Inferior parietal cortex (tissue), 1 donor: Measurements from ENCODE around the gene CMSS1.

Experiments
- DNase-seq: peaks from one replicate; pipeline ENCODE4 v3.0.0-alpha.2; 2016; ENCODE audit errors: extremely low spot score

Gene CMSS1

DNA sequence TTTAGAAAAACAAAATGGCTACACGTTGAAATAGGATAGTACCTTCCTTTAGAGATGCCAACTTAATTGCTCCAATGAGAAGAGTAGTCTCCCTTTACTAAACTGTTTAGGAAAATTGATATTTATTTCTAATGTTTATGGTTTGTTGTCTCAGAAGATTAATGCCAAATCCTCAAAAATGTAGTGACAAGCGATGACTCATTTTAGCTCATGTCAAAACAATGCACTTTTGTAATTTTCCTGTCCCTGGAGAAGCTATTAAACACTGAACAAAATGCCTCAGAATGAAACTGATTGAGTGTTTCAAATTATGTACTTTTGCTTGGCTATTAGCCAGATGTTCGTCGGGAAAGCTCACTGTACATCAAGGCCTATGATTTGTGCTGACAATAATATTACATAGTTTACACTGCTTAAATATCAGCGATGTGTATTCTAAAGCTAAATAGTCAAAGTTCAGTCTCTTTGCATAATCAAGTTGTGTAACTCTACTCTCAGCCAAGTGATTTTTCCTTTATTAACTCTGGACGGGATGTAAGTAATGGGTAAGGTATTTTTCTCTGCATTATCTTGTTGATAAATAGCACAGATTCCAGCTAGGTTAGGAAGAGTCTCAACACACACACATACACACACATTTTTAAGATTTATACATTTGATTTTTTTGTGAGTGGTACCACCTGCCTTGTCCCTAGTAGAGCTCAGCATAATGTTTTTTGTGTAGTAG lies 83.7 kb downstream of the CMSS1 start:
- DNase-seq = no peak

DNA sequence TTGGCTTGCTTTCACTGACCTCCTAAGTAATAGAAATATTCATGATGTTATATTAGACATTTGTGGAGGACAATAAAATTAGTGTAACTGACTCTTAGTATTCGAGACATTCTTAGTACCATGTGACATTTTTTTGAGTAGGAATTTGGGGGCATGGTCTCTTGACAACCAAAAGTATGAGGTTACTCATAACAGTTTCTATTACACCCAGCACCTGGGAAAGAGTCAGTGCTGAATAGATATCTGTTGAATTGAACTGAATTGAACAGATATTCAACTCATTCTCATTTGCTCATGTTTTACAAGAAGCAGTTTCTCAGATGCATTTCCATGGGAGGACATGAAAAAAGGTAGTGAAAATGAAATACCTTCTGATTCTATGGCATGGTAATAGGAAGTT lies 84.4 kb downstream of the CMSS1 start:
- DNase-seq = no peak

DNA sequence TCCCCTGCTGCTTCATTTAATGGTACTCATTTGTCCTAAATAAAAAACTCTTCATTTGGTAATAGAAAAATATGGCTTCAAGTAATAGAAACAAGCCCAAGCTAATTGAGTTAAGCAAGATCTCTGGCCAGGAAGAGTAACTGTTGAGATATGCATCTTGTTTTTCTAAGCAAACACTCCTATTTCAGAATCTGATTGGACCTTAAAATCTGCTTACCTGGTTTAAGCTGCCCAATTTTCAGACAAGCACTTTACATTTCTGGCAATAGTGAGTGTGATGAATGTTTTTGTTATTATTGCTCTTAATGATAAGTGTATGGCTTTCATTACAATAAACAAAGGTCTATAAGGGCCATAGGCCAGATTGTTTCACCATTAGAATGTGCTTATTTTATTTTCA lies 86.2 kb downstream of the CMSS1 start:
- no peak for DNase-seq

DNA sequence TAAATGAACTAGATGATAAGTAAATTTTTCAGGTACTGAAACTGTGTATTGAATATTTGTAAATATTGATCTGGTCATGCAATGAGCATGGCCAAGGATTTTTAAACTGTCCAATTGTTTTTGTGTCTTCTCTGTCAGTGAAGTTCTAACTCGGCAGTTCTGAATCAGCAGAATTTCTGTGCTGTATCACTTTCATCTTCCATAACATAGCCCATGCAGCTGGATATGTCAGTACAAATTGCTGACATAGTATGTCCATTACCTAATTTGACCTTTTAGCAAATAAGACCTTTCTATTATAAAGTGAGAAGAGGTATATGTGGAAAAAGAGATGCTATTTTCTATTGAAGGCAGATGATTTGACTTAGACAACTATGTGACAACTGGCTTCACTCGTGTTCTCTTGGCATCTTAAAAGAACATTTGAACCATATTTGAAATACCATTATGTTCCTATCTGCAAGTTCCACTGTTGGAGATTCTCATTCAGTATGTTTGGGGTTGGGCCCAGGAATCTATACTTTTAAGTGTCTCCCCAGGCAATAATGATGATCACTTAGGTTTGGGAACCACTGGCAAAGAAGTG lies 90.4 kb downstream of the CMSS1 start:
- no peak for DNase-seq

DNA sequence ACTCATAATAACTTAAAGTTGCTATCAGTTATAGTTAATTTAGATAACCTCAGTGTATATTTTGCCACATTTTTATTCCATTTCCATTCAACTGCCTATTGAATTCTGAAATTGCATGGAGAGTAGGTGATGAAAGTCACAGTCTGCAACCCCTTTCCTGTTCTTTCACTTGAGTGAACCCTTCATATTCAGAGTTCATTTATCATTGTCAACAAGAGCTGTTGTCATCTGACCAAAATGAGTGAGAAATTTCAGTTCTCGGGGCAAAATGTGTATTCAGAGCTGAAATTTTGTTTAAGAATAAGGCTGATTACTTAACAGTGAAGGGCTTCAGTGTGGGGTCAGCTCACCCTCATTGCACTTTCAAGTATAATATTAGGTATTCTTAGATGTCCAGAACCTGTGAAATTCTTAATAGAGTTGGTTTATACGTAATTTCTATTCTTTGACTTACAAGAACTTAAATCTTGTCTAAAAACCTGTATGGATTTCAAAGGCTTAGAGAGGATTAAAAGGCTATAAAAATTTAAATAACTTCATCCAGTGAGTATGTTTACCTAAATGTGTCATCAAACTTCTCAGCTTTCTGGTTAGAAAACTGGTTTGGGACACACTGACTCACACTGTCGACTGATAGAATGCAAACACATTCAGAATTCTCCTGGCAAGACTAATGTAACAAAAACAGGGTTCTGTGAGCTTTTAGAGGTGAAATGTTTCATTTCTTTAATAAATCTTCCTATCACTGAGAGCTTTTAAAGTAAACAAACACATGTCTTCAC lies 92.2 kb downstream of the CMSS1 start:
- DNase-seq = no peak

DNA sequence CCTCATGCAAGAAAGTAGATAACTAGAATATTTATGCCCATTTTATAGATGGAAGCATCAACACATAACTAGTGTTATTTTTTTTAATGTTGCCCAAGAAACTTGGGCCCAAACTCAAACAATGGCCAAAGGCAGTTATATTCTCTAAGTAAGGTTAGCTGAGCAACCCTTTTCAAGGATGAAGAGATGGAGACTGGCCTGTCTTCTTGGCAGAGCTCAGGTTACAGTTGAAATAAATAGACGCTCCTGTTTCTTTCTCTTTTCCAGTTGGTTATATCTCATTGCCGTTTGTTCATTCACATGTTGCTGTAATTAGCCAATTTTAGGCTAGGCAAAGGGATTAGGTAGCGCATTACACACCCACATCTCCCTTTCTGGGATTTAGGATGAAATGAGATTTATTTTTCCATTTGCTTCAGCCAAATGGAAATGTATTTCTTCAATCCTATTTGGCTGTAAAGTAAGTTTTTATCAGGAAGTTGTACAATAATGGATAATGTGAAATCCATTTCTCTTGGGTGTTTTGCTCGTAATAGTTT lies 93.2 kb downstream of the CMSS1 start:
- no peak for DNase-seq

DNA sequence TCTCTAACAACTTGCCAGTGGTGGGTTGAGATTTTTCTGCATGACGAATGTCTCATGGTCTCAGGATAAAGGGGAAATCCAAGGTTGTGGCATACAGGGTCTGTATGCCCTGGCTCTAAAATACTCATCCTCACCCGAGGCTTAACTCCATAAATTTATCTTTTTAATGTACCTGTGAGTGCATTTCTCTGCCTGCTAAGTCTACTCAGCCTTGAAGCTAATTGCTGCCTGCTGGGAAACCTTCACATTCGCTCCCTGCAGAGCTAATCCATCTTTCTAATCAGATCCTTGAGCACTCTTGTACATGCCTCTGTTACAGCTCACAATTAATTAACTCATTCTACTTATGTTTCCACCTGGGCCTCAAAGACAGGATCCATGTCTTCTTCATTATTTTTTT lies 93.8 kb downstream of the CMSS1 start:
- DNase-seq = no peak

DNA sequence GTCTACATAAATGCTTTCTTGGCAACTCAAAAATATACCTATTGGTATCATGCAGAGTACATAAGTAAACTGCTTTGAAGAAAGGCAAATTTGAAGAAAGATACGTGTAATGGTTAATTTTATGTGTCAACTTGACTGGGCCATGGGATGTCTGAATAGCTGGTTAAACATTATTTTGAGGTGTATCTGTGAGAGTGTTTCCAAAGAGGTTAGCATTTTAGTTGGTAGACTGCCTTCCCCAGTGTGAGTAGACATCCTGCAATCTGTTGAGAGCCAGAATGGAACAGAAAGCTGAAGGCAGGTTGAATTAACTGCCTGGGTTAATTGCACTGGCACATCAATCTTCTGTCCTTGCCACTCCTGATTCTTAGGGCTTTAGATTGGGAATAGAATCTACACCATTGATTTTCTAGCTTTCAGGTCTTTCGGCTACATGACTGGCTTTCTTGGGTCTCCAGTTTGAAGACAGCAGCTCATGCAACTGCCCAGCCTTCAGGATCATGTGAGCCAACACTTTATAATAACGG lies 98.3 kb downstream of the CMSS1 start:
- DNase-seq = no peak

DNA sequence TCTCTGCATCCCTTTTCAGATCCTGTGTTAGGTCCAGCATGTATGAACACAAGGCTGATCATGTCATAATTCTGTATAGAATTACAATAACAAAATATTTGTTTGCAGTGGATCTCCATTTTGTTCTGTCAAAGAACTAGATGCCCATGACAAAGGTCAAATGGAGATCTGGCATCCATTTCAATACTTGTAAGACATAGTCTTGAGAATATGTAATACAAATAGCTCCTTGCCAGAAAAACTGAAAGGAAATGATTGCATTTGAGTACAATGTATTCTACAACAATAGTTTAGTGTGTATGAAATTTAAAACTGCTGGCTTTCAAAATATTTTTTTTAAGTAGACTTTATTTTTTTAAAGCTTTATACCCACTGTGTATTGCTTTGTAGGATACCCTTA lies 101.1 kb downstream of the CMSS1 start:
- DNase-seq = no peak

DNA sequence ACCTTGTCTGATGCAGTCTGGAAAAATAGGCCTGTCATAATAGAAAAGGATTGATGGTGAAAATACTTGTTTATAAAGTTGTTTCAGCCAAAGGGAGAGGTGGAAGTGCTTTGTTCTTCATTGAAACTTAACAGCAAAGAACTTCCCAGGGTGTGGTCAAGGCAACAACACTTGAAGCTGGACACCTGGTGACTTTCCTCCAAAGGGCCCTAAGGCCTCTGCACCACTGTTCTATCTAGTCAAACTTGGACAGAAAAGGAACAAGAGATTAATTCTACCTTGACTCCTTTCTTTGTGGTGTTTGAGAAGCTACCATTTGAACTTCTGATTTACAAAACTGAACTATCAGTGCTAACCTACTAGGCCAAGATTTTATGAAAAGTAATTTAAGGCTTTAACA lies 102.0 kb downstream of the CMSS1 start:
- DNase-seq = no peak

DNA sequence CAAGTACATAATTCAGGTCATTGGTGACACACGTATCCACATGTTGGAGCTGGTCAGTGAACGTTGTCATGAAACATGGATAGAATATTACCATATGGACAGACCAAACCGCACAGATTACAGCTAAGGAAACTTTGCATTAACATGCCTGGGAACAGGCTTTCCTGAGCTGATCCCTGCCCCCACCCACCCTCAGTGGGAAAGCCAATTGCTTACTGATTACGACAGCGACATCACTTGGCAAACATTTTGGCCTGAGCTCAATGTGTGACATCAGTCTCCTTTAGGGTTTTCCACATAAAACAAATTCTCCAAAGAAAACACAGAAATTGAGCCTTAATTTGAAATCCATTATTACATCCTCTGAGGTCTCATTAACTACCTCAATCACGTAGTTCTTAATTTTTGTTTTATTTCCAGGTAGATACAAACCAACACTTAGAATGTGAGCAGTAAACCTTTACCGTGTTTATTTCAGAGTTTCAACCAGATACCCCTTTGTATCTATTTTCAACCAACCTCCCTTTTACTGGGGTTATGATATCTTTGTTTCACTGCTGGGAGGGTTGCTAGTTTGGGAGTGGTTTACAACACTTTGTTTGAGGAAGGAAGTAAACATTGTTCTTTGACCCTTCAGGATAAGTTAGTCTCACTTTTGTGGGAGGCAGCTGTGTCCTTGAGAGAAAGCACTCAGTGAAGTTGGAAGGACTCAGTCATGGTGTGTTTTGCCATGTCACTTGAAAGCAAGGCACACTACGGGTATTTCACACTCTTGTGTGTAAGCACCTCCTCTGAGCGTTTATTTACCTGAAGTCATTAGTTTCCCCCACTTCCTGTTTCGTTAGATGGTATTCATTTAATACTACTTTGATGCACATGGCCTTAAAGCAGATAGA lies 103.1 kb downstream of the CMSS1 start:
- no peak for DNase-seq

DNA sequence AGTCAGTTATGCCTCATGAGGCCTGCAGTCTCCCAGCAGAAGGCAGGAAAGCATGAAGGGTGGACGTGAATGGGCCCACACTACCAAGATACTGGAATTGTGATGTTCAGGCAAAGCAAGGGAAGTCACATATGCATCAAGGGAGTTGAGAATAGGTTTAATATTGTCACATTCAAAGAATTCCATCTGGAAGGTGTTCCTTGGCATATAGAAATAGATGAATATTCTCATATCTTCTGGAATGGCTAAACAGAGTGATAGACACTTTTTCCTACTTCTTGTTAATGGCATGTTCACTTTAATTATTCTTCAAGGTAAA lies 103.7 kb downstream of the CMSS1 start:
- DNase-seq = no peak

DNA sequence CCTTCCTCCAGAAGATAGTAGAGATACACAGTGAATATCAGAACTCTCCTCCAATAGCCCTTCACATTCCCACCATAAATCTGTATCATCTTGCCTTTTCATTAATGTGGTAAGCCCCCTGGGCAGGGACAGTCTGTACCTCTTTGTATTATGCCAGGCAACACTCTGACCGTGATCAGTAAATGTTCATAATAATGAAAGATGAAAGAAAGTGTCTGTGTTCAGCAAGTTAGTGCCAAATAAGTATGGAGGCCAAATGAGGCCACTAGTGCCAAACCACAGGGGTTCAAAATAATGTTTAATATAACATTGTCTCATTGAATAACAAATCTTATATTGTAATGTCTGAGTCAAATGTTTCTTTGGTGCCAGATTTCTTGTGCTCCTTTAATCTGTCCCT lies 104.3 kb downstream of the CMSS1 start:
- no peak for DNase-seq

DNA sequence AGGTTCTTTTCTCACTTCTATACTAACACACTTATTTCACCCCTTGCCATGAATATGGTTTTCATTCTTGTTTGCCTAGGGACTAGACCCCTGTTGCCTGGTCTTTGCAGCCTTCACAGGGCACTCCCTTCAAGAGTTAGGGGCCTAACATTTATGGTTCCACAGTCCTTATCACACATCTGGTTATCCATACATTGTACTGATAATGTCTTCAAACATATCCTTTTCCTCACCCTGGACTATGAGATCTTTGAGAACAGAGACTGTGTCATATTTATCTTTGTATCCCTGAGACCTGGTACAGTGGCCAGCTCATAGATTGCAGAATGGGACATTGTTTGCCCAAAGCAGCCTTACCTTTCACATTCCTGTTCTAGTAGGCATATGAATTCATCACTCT lies 106.2 kb downstream of the CMSS1 start:
- no peak for DNase-seq

DNA sequence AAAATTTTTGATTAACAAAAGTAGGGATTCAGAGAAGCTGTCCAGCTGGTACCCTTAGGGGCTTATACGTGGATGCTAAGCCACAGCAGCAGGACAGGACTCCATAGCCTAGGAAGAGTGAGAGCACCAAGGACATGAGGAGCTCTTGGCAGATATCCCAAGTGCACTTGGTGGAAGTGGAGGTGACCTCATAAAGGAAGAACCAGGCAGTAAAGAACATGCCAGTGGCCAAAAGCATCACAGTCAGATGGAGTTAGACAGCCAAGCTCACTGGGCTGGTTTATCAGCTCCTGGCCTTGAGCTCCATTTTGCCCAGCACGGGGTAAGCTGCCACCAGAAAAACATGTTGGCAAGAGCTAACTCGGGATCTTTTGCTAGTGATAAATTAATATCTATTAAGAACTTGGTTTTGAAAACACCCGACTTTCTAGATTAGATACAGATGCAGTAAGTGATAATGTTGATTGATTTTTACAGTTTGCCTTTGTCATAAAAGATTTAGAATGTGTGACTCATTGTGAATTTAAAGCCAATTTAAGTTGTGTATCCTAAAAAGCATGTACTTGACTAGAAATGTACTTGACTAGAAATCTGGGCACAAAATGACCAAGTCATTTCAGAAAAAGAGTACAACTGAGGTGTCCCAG lies 108.0 kb downstream of the CMSS1 start:
- no peak for DNase-seq

DNA sequence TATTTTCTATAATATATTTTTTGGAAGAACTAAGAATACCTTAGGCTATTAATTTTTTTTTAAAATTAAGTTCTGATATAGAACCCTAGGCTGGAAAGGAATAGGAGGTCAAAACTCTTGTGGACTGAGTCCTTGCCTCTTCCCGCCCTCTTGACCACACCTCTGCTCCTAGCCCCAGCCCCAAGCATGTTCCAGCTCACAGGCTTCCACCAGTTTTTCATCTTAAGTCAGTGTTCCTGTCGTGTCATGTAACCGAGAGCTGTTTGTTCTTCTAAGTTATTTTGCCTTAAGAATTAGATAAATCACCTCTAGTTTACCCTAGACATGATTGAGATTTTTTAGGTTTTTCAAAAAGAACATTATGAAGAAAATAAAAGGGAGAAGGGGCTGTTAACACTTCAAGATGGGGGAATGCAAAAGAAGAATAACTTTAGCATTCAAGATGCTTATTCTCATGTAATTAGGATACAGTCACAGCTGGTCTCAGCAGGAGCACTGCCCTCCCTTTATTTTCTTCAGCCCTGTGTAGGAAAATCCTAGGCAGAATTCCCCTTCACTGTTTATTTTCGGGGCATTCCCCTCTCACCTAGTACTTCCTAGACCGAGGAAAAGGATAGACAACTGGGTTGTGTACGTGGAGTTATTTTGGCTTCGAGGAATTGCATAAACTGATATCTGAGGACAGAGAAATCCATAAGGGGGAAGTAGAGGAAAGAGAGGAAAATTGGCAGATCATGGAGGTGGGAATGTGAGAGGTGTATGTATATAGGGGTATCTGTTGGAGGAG lies 110.2 kb downstream of the CMSS1 start:
- no peak for DNase-seq

DNA sequence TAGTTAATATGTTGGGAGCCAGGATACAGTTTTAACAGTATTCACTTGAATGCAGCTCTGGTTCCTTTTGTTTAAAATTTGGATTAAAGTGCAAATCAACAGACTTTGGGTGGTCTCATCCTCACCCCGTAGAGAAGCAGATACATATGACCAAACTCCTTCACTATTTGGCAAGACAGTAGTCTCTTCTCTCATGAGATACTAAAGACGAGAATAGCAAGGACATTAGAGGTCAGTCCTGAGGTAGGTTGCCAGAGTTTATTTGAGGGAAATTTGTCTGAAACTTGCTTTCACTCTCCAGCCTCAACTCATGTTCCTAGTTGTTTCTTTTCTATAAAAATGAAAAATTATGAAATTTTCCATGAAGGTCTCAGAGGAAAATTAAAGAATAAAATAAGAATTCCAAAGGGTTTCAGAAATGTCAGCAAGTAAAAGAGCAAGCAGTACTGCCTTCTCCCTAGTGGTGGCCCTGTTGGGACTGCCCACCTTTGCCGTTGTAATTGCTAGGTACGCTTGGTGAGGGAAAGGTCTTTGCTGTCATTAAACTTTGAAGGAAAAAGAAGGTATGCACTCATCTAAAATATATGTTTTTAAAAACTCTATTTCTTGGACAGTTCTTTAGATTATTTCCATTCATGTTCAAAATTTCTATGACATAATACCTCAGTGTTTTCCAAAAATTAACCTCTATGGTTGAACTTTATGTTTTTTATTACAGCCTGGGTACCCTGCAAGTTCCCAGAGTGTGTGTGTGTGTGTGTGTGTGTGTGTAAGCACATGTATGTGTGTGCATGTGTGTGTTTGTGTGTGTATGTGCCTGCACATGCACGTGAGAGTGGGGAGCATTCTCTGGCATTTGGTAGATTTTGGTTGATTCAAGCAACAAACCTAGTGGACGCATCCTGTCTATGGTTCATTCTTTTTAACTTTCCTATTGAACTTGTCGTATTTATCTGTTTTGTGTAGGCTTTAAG lies 111.4 kb downstream of the CMSS1 start:
- DNase-seq = no peak

DNA sequence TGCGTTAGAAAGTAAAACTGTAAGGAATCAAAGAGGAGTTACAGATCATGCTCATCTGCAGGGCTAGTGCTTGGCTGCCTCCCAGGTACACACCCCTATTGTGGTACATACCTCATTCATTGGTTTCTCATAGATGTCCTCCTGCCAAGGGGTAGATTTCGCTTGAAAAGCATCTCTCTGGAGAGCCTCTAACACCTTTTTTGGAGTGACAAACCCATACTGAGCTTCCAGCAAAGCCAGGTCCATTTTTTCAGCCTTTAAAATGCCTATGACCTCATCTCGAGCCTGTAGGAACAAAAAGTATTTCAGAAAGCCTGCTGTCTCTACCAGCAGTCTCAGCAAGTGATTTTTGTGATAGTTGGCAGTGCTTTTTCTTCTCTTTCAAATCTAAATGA lies 112.1 kb downstream of the CMSS1 start:
- peak; percentile 64 for DNase-seq

DNA sequence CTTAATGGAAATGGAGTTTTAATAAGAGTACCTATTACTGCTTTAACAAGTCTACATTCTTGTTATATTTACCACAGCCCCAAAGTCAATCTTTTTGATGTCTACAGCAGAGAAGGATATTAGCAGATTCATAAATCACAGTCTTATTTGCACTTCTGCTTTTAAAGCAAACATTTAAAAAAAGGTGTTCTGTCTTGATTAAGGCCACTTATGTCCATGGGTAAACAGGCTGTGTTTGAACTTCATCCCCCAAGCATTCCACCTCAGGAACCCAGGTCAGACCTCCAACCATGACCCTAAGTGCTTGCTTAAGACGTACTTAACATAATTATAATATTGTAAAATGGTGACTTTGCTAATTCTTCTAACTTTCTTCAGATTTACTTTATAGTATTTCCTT lies 113.4 kb downstream of the CMSS1 start:
- no peak for DNase-seq
